HEK293T (cell line): ENCODE measurements around the gene LMX1A.

Experiments used
- CTCF ChIA-PET: fragments of 350-600 bp; formaldehyde crosslinking; extraction: SDS; loops from one replicate; lab custom pipeline; 2021; ENCODE audit warnings: antibody characterized with exemption, inconsistent platforms; lab: Yijun Ruan, JAX
- POLR2A ChIA-PET: fragments of 350-600 bp; formaldehyde crosslinking; extraction: SDS; loops from one replicate; lab custom pipeline; 2020; ENCODE audit warnings: antibody characterized with exemption, inconsistent platforms; lab: Yijun Ruan, JAX
- DNase-seq: peaks from one replicate; pipeline ENCODE4 v3.0.0; 2012; ENCODE audit warnings: mixed read lengths; ENCODE audit errors: extremely low spot score
- ARNT ChIP-seq: fragments of 450-650 bp; IDR thresholded peaks from 2 replicates; pipeline ENCODE4 v1.6.1; 2017; ENCODE audit warnings: mild to moderate bottlenecking
- BHLHE40 ChIP-seq: fragments of 450-650 bp; IDR thresholded peaks from 2 replicates; pipeline ENCODE4 v1.6.1; 2016; ENCODE audit warnings: mild to moderate bottlenecking, moderate library complexity, borderline replicate concordance
- CTBP1 ChIP-seq: fragments of 450-650 bp; IDR thresholded peaks from 2 replicates; pipeline ENCODE4 v1.6.1; 2016; ENCODE audit warnings: borderline replicate concordance
- ELF4 ChIP-seq: fragments of 450-650 bp; IDR thresholded peaks from 2 replicates; pipeline ENCODE4 v1.6.1; 2017; ENCODE audit warnings: antibody characterized with exemption
- FOXA1 ChIP-seq: fragments of 450-650 bp; IDR thresholded peaks from 2 replicates; pipeline ENCODE4 v1.6.1; 2016; ENCODE audit warnings: mild to moderate bottlenecking
- FOXK2 ChIP-seq: fragments of 450-650 bp; IDR thresholded peaks from 2 replicates; pipeline ENCODE4 v1.6.1; 2016; ENCODE audit warnings: mild to moderate bottlenecking
- FOXM1 ChIP-seq: fragments of 450-650 bp; IDR thresholded peaks from 2 replicates; pipeline ENCODE4 v1.6.1; 2017; ENCODE audit warnings: mild to moderate bottlenecking, borderline replicate concordance
- HDGF ChIP-seq: fragments of 450-650 bp; IDR thresholded peaks from 2 replicates; pipeline ENCODE4 v1.6.1; 2017; ENCODE audit warnings: antibody characterized with exemption, borderline replicate concordance
- L3MBTL2 ChIP-seq: fragments of 450-650 bp; conservative IDR thresholded peaks from 2 replicates; pipeline ENCODE4 v1.6.1; 2016; ENCODE audit warnings: mild to moderate bottlenecking
- LEF1 ChIP-seq: fragments of 450-650 bp; IDR thresholded peaks from 2 replicates; pipeline ENCODE4 v1.6.1; 2017; ENCODE audit warnings: mild to moderate bottlenecking, borderline replicate concordance
- NFRKB ChIP-seq: fragments of 450-650 bp; IDR thresholded peaks from 2 replicates; pipeline ENCODE4 v1.6.1; 2016; ENCODE audit warnings: mild to moderate bottlenecking, moderate library complexity
- SP1 ChIP-seq: fragments of 450-650 bp; IDR thresholded peaks from 2 replicates; pipeline ENCODE4 v1.6.1; 2017
- SUZ12 ChIP-seq: fragments of 450-650 bp; IDR thresholded peaks from 2 replicates; pipeline ENCODE4 v1.6.1; 2016; ENCODE audit warnings: mild to moderate bottlenecking
- TARDBP ChIP-seq: fragments of 450-650 bp; IDR thresholded peaks from 2 replicates; pipeline ENCODE4 v1.6.1; 2016
- ZNF384 ChIP-seq: fragments of 450-650 bp; IDR thresholded peaks from 2 replicates; pipeline ENCODE4 v1.6.1; 2016
- TF ChIP-seq, protein P1 (sequence below): fragments of 450-650 bp; IDR thresholded peaks from 2 replicates; pipeline ENCODE4 v1.6.1; 2016

Gene LMX1A

DNA sequence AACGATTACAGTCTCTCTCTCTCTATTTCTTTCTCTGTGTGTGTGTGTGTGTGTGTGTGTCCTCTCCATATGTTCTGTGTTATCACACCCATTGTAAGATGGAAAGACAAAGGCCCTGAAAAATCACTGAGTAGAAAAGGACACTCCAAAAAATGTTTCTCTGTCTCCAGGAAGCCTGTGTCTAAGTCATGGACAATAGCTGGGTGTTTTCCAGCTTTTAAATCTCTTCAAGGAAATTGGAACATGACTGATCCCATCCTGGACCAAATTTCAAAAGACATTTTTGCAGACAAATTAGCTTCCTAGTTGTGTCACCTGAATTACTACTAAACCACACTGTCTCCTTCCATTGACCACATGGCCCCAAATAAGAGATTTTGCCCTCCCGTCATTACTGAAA is 31.0 kb upstream of the LMX1A start:
- ChIA-PET POLR2A (no interaction called here), CTCF (interaction anchor here (1.0 kb wide), 1 partner anchor 20 kb away, joined by 5 read pairs; no protein-coding TSS in a partner anchor)
- no peak for DNase-seq
- no peak for TF ChIP-seq HDGF
- no peak for TF ChIP-seq SUZ12
- no peak for TF ChIP-seq L3MBTL2
- TF ChIP-seq FOXK2: no peak
- TF ChIP-seq SP1: no peak

DNA sequence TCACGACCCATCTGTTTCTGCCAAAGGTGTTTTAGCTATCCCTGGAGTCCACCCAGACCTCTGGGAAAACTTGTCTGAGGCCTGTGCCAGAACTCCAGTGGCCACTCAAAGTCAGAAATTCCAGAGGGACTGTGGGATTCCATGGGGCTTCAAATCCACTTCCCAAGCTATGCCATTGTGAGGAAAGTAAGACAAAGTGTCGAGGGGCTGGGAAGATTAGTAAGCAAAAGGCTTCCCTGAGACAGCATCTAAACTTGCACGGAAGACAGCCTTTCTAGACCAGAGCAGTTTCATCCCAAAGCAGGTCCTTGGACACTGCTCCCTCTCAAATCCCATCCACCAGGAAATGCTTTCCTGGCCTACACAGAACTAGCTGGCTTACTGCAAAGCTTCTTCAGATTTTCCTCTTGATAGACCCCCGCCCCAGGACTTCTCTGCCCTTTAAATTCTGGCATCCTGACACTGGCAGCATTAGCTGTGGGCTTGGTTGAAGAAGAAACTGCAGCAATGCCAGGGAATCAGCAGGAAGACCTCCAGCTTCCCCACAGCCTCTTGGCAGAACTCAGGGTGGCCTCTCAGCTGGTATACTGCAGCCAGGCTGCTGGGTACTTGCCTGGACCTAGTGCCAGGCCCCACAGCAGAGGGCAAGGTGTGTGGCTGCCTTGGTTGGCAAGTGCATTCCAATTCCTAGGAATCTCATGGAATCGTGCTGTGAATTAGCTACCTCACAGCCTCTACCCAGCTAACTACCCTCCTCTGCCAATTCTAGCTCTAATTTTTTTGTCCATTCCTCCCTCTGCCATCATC is 27.3 kb upstream of the LMX1A start:
- CTCF ChIA-PET: interaction anchor here (0.5 to 1.8 kb wide), 2 partner anchors 9 to 135 kb away, joined by 3 to 12 read pairs; no protein-coding TSS in a partner anchor
- no peak for DNase-seq
- TF ChIP-seq FOXA1 (no peak), BHLHE40 (no peak), FOXK2 (no peak), TARDBP (no peak), ZNF384 (no peak), L3MBTL2 (no peak), ARNT (no peak), LEF1 (no peak), SP1 (no peak), ELF4 (no peak), FOXM1 (no peak), CTBP1 (no peak), SUZ12 (no peak), HDGF (no peak), NFRKB (no peak)
- TF ChIP-seq, protein P1, sequence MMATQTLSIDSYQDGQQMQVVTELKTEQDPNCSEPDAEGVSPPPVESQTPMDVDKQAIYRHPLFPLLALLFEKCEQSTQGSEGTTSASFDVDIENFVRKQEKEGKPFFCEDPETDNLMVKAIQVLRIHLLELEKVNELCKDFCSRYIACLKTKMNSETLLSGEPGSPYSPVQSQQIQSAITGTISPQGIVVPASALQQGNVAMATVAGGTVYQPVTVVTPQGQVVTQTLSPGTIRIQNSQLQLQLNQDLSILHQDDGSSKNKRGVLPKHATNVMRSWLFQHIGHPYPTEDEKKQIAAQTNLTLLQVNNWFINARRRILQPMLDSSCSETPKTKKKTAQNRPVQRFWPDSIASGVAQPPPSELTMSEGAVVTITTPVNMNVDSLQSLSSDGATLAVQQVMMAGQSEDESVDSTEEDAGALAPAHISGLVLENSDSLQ: no peak
- POLR2A ChIA-PET: interaction anchor here (1.2 kb wide), 1 partner anchor 314 kb away, joined by 3 read pairs; the partner anchor contains the start of gene ALDH9A1

DNA sequence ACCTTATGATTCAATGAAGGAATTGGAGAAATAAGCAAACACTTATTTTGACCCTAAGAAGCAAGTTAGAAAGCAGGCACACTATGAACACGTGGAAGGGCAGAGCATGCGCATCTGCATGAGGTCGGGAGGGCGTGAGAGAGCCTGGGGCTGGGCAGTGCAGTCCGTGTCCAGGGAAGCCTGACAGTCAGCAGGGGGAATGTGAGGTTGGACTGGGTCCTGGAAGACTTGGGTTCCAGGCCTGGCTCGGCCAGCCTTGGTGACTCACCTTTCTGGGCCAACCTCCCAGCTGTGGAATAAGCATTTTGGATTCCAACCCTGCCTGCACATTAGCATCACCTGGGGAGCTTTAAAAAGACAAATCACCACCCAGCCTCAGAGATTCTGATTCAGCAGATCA is 26.6 kb upstream of the LMX1A start:
- DNase-seq: no peak
- TF ChIP-seq ARNT: no peak
- POLR2A ChIA-PET: no interaction called here
- CTCF ChIA-PET: no interaction called here

DNA sequence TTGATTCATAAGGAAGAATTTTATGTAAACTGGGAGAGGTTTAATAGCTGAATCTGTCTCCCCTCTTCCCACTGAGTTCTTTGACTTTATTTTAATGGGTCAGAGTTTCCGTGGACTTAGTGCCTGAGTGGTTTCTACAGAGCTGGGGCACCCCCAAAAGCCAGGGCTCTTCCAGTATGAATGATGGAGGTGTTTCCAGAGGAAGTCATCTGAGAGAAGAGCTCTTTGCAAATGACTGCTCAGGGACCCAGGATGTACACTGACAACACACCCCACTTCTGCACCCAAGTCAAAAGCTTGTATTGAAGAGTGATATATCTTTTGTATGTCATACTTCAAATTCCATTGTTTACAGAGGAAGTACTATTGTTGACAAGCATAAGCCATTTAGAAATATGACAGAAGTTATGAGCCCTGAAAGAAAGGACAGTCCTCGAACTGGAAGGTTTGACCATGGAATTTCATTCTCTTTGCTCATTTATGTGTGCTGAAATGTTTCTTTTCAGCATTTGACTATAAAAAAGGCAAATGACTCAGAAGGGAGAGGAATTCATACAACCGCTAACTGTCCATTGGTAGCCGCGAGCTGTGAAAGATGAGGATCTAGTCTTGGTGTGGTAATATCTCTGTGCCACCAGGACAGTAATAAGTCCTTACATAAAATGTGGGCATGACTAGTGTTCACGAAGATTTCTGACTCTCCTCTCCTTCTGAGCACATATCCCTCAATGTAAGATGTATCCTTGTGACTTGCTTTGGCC is 25.4 kb upstream of the LMX1A start:
- TF ChIP-seq TARDBP (no peak), BHLHE40 (no peak), L3MBTL2 (no peak), NFRKB (no peak), HDGF (no peak), ARNT (no peak), ELF4 (no peak), LEF1 (no peak)
- TF ChIP-seq, protein P1: no peak
- ChIA-PET CTCF (interaction anchor here (0.6 to 3.6 kb wide), 4 partner anchors 10 to 245 kb away, joined by 3 to 10 read pairs (median 4); no protein-coding TSS in a partner anchor), POLR2A (no interaction called here)
- DNase-seq: no peak

DNA sequence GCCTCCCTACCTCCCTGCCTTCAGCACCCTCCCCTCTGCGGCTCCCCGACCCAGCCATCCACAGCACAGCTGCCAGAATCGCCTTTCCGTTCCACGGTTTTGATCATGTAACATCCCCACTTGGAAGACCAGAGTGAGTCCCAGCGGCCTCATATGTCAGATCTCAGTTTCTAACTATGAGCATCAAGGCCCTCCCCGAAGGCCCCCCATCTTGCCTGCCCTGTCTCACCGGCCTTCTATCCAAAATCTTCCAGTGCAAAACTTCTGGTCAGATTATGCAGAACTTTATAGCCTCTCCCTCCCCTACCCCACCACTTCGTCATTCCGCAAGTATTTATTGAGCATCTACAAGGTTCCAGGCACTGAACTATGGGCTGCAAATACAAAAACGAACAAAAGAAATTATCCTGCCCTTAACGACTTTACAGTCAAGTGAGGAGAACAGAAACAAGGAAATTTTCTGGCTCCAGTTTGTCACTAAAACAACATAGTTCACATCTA is 20.3 kb upstream of the LMX1A start:
- POLR2A ChIA-PET: interaction anchor here (0.6 kb wide), 1 partner anchor 9 kb away, joined by 3 read pairs; no protein-coding TSS in a partner anchor
- no peak for DNase-seq
- TF ChIP-seq NFRKB (no peak), FOXK2 (no peak), ELF4 (no peak), HDGF (no peak), BHLHE40 (no peak), SP1 (no peak), FOXM1 (no peak), L3MBTL2 (no peak), CTBP1 (no peak), SUZ12 (no peak), LEF1 (no peak), ZNF384 (no peak)
- TF ChIP-seq, protein P1: no peak
- CTCF ChIA-PET: interaction anchor here (1.0 to 1.2 kb wide), 2 partner anchors 8 to 9 kb away, joined by 3 to 5 read pairs; no protein-coding TSS in a partner anchor
